IPS-18c (cell line): Measurements from ENCODE around the gene KIF26B.

Source experiments
- H3K4me3 ChIP-seq: 2 replicates; pipeline ENCODE4 v1.7.0; 2013; ENCODE audit warnings: low read depth, mild to moderate bottlenecking, low read length, moderate library complexity; ENCODE audit not compliant: insufficient read depth
- H3K9me3 ChIP-seq: one replicate; pipeline ENCODE4 v1.6.1; 2013; ENCODE audit warnings: mild to moderate bottlenecking, low read length, moderate library complexity; ENCODE audit not compliant: control insufficient read depth, insufficient read depth

KIF26B gene

DNA sequence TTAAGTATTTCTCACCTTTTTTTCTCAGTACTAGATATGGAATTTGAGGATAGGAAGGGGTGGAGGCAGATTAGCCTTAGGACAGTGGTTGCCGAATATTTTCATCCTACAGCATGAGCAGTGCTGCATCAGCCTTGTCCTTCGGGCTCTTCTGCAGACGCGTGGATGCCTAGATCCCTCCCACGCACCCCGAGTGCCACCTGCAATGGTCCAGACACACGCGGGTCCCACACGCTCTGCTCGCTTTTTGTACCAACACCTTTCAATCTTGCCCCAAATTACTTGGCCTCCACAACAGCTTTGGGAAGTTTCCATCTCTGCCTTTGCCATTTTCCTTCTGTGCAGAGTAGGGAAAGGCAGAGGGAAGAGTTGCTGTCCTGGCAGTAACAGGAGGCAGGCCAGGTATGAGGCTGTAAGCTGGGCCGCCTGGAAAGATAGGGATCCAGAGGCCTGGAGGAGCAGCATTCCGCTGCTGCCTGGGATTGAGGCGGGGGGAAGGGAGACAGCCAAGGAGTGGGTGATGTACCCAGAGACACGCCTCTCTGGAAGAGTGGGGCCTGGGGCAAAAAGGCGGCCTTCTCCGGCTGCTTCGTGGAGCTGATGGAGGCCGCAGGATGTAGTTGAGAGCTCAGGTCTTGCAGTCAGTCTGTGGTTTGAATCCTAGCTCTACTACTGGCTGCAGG lies 467.7 kb downstream of the KIF26B start:
- no peak overlapping the region for H3K4me3 ChIP-seq
- H3K9me3 ChIP-seq = no peaks in the 10 kb centered on the region

DNA sequence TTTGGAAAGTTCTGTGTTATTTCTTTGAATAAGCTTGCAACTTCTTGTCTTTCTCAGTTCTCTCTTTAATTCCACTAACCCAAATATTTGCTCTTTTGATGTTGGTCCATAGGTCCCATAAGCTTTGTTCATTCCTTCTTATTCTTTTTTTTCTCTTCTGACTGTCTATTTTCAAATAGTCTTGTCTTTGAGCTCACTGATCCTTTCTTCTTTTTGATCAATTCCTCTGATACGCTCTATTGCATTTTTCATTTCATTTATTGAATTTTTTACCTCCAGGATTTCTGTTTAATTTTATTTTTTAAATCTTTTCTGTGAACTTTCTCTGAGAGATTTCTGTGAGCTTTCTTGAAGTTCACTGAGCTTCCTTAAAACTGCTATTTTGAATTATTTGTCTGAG lies 486.6 kb downstream of the KIF26B start:
- no peak overlapping the region for H3K4me3 ChIP-seq
- peaks cover 3% of the 10 kb centered on the region for H3K9me3 ChIP-seq

DNA sequence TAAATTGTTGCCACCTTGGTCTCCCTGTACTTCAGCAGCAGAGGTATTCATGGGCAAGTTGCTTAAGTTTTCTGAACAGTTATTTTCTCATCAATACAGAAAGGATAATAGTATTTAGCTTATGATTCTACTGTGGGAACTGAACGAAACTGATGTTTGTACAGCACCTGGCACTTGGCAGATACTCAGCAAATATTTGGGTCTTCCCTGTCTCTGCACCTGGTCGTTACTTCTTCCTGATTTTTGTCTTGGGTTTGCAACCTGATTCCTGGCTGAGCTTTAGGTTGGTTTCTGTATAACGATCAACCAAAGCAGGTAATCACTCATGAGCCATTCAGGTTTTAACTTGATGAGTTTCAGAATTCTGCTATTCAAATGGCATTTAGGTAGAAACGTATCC lies 490.6 kb downstream of the KIF26B start:
- Histone ChIP-seq H3K4me3 (no peak overlapping the region), H3K9me3 (peaks cover 3% of the 10 kb centered on the region)

DNA sequence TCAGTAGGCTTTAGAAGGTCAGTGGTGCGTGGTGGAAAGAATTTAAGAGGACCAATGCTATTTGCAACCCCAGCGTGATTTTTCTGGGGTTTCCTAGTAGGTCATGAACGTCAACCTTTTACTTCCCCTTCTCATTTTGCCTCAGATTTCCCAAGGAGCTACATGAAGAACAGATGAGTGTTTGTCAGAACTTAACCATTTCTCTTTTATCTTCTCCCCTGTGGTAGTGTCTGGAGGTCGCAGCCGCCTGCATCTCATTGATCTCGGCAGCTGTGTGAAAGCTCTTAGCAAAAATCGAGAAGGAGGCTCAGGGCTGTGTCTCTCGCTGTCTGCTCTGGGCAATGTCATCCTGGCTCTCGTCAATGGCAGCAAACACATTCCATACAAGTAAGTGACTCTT lies 491.1 kb downstream of the KIF26B start:
- H3K9me3 ChIP-seq = peaks cover 3% of the 10 kb centered on the region
- H3K4me3 ChIP-seq = no peak overlapping the region

DNA sequence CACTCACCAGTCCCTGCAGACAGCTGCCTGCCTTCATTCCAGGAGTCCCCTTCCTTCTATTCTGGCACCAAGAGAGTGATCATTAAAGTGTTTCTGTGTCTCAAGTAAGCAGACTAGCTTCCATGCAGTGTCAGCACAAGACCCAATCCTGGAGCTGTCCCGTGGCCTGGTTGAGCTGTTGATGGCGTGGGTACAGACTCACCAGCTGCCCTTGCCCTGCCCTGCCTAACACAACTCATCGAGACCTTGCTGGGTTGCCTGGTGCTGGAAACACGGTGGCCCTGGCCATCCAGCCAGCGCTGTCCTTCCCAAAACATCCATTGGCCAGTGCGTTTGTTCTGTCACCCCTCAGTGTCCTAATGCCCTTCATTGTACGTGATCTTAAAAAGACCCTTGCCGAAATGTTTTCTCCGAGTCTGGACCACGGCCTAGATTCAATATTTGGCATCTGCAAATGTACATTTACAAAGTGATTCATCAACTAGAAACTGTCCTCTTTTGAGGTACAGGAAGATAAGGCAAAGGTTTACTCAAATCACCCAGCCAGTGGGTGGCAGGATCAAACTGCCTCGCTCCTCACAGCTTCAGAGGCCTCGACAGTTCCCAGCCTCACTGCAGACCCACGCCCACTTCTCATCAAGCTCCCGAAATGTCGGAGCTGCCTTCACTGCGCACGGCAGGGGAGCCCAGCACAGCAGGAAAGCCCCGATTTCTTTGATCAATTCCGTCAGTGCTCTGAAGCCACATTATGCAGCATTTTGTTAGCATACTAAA lies 494.2 kb downstream of the KIF26B start:
- H3K4me3 ChIP-seq = no peak overlapping the region

DNA sequence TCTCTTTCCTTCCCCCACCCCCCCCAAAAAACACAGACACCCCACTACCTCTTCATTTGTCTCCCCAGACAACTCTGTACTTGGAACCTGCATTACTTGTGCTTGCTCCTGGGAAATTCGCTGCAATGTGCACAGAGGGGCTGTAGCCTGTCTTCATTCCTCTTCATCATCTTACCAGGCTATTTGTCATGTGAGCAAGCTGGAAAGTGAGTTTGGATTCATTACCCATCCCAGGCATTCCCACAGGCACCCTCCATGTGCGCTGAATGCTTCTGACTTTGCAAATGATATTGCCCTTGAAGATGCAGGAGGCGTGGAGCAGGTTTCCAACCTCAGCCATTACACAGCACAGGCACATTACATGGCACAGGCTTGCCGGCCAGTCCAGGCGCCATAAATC lies 494.9 kb downstream of the KIF26B start:
- no peak overlapping the region for H3K4me3 ChIP-seq

More for the DNA sequence above, 494.2 kb downstream of the KIF26B start:
- peaks cover 3% of the 10 kb centered on the region for H3K9me3 ChIP-seq

DNA sequence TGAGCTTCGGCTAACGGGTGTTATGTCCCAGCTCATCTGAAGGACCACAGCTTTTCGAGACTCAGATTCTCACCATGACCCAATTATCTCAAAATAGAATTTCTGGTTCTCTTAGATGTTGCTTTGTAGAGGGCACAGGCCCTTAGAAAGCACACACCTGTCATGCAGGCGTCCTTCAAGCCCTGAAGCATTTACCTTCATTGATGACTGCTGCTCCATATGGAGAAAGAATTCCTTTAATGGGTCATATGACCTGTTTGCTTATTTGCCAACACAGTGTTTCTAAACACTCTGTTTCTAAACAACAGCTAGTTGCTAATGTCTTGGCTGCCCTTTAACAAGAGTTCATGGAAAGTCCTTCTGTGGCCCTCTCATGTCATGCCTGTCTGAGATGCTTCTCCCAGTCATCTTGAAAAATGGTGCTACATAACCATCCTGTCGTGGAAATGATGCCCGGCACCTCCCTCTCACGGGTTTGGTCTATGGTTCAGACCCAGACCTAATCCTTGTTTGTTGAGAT lies 495.7 kb downstream of the KIF26B start:
- Histone ChIP-seq H3K4me3 (no peak overlapping the region), H3K9me3 (peaks cover 3% of the 10 kb centered on the region)

More for the DNA sequence above, 494.9 kb downstream of the KIF26B start:
- peaks cover 3% of the 10 kb centered on the region for H3K9me3 ChIP-seq

DNA sequence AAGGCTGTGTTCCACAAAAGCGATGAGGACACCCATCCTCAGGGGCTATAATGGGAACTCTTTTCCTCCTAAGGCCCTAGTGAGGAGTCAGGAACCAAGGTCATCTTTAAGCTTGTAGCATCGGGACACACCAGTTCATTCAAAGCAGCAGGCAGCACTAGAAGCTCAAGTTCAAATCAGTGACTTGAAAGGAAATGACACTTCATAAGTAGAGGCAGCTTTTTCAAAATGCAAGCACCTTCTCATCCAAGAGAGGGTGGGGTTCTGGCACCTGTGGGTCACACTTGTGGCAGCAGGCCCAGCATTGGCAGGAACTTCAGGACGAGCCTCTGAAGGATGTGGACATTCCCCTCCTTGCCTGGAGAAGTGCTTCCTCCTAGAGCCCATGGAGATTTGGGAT lies 496.3 kb downstream of the KIF26B start:
- H3K4me3 ChIP-seq = no peak overlapping the region
- H3K9me3 ChIP-seq = peaks cover 3% of the 10 kb centered on the region

DNA sequence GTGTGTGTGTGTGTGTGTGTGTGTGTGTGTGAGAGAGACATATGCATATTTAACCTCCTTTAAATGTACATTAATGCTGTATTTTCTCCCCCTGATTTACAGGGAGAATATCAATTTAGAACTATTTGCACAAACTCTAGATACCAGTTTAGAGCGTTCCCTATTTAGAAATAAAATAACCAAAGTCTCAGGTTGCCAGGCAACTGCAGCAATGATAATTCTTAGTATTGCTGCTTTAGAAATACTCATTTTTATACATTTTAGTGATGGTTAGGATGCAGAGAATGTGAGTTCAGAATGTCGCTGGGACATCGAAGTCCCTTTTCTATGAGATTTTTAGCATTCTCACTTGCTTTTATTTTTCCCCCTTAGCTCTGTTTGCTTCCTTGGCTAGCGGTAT lies 497.3 kb downstream of the KIF26B start:
- Histone ChIP-seq H3K9me3 (peaks cover 3% of the 10 kb centered on the region), H3K4me3 (no peak overlapping the region)

DNA sequence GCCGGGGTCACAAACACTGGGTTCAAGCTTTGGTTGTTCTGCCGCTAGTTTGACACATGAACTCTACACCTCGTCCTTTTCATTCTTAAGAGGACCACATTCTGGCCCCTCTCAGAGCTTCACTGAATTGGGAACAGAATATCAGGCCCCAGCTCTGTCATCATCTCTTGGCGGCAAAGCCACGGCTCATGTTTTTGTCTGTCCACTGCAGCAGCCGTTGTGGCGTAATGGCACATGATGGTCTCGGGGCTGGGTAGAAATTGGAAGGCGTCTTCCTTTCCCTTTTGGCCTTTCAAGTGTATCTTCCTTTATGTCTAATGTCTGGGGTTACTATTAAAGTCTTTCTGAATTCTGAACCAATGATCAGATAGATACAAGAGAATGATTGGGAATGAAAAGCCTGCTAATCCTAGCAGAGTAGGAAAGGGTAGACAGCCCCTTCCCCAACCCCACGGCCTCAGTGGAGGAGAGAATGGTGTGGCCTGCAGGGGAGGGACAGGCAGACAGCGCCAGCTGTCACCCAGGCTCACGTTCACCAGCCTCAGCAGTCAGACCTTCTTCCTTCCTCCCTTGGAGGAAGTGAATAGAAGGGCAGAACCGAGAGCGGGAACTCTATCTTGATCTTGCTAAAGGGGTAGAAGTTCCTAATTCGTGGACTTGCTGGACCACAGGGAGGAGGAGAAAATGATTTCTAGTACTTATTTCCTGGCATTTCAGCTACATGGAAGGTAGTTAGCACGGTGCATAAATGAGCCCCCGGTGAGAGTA lies 498.1 kb downstream of the KIF26B start:
- no peak overlapping the region for H3K4me3 ChIP-seq
- peaks cover 3% of the 10 kb centered on the region for H3K9me3 ChIP-seq

DNA sequence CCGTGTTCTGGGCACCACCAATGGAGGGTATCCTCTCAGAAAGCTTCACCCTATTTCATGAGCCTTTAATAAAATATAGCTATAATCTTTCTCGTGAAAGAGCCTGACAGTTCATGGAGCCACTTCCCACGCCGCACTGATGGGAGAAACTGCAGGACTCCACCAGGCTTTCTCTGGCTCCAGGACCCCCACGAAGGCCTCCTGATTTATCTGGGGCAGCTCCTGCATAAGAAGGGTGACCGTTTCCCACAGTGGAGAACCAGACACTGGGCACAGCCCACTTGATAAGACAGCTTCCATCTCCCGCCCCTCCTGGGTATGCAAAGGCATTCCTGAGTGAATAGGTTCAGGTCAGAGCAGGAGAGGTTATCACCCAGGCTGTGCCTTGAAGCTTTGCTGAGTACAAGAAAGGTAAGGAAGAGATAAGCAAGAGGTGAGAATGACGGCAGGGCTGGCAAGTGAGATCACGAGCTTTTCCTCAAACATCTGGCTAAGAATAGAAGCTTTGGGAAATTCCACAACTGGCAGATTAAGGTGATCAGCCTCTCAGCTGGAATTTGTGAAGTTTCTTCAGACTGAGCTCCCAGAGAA lies 499.8 kb downstream of the KIF26B start:
- no peak overlapping the region for H3K4me3 ChIP-seq
- H3K9me3 ChIP-seq = peaks cover 3% of the 10 kb centered on the region

DNA sequence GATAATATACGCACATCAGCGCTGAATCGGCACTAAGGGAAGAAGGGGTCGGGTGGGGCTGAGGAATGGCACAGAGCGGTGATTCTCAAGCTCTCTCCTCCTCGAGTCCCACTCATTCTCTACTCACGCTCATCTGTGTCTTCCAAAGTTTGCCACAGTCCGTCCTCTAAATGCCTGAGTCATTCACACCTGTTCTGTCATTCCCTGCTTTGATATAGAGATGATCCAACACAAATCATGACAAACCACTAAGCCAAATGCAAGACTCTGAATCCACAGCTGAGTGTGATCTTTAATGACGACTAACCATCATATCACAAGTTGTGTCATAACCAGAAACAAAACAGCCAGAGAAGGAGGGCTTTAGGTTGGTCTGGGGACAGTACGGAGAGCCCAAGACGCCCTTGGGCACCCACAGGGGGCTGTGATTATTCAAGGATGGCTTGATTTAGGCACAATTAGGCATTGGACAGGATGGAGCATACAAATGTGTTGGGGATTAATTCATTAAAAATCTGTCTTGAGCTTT lies 501.5 kb downstream of the KIF26B start:
- Histone ChIP-seq H3K9me3 (peaks cover 3% of the 10 kb centered on the region), H3K4me3 (no peak overlapping the region)

DNA sequence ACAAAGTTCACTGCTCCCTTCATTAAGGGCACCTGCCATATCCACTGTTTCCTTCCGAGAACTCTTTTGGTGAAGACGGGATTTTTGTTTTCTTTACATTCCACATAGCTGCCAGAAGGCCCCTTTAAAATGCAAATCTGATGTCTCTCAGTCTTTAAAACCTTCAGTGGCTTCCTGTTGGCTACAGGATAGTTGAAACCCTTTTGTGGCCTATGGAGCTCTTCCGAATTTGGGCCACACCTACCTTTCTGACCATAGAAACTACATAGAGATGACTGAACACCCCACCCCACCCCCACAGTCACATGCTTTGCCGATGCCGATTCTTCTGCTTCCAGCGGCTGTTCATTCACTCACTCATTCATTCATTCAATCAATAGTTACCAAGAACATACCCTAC lies 502.6 kb downstream of the KIF26B start:
- H3K4me3 ChIP-seq = no peak overlapping the region
- no peaks in the 10 kb centered on the region for H3K9me3 ChIP-seq

DNA sequence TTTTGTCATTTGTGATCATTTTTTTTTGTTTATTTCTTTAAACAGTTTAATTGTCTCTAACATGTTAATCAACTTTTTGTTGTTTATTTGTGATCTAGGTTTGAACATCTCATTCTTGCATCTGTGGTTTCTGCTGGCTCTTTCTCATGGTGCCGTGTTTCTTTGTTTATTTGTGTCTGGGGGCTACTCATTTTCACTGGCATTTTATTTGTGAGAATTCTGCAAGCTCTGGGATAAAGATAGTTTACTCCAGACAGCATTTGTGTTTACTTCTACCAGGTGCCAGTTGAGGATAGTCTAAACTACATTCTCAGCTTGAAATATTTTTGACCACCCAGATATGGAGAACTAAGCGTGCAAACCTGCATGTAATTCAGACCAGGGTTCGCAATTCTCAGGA lies 508.6 kb downstream of the KIF26B start:
- no peaks in the 10 kb centered on the region for H3K9me3 ChIP-seq
- H3K4me3 ChIP-seq = no peak overlapping the region

DNA sequence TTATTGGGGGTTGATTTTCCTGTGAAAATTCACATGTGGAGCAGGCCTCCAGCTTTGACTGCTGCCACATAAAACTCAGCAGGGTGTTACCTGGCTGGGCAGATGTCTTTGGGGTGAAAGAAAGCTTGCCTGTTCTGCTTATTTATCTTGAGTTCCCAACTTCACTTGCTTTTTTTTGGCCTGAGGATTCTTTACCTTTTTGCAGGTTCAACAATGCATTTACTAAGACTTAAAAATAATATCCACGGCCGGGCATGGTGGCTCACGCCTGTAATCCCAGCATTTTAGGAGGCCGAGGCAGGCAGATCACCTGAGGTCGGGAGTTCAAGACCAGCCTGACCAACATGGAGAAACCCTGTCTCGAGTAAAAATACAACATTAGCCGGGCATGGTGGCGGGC lies 509.1 kb downstream of the KIF26B start:
- H3K4me3 ChIP-seq = no peak overlapping the region
- no peaks in the 10 kb centered on the region for H3K9me3 ChIP-seq

DNA sequence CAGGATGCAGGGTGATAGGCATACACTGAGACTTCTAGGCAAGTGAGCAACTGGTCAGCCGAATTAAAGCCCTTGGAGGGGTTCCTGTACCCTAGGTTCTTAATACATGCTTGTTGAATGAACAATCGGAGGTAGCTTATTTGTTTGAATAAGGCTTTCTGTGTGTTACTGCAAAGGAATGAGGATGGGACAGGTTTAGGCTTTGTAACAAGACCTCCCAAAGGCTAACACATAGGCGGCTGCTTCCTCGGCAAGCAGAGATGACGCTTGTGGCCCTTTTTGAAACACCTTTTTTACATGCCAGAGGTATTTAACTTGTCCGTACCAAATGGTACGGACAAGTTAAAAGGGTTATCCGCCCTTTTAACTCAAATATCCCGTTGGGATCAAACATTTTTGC lies 511.6 kb downstream of the KIF26B start:
- no peak overlapping the region for H3K4me3 ChIP-seq
- no peaks in the 10 kb centered on the region for H3K9me3 ChIP-seq

DNA sequence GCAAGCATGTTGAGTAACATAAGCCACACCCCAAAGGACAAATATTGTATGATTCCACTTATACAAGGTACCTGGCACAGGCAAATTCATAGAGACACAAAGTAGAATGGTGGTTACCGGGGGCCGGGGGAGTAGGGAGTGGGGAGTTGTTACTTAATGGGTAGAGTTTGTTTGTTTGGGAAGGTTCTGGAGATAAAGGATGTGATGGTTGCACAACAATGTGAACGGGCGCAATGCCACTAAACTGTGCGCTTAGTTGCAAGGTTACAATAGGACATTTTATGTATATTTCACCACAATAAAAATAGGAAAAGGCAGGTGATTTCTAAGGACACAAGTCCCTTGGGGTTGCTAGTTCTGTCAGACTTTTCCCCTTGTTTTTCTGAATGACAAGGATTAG lies 516.6 kb downstream of the KIF26B start:
- Histone ChIP-seq H3K4me3 (no peak overlapping the region), H3K9me3 (no peaks in the 10 kb centered on the region)
